Measurements from ENCODE around the gene ALPK3.
"Not testable (repeated sequence)": the region's sequence is repeated elsewhere in the genome, so short reads cannot be mapped to it uniquely, and the experiment has no call there.

Gene ALPK3

GRCh38 chr15:84826369-84826823, 9.2 kb downstream of the ALPK3 start:
- DNase-seq = no peak

- DNase-seq = no peak
Measured at GRCh38 chr15:84827246-84827645, 10.1 kb downstream of the ALPK3 start.

- no peak for DNase-seq
Measured at GRCh38 chr15:84828086-84828908, 11.1 kb downstream of the ALPK3 start.

- no peak for DNase-seq
Measured at GRCh38 chr15:84829428-84829827, 12.3 kb downstream of the ALPK3 start.

GRCh38 chr15:84830036-84830435, 12.9 kb downstream of the ALPK3 start:
- no peak for DNase-seq

- DNase-seq = no peak
Measured at GRCh38 chr15:84831028-84831427, 13.9 kb downstream of the ALPK3 start.

- DNase-seq = no peak
Measured at GRCh38 chr15:84831613-84832012, 14.5 kb downstream of the ALPK3 start.

GRCh38 chr15:84832448-84833040, 15.4 kb downstream of the ALPK3 start:
- DNase-seq = no peak

- no peak for DNase-seq
Measured at GRCh38 chr15:84833447-84834228, 16.5 kb downstream of the ALPK3 start.

- DNase-seq = no peak
Measured at GRCh38 chr15:84834229-84834955, 17.2 kb downstream of the ALPK3 start.

- DNase-seq = no peak
Measured at GRCh38 chr15:84834969-84835368, 17.8 kb downstream of the ALPK3 start.

- no peak for DNase-seq
Measured at GRCh38 chr15:84835661-84836337, 18.6 kb downstream of the ALPK3 start.

- no peak for DNase-seq
Measured at GRCh38 chr15:84836844-84837243, 19.7 kb downstream of the ALPK3 start.

- no peak for DNase-seq
Measured at GRCh38 chr15:84839714-84840113, 22.6 kb downstream of the ALPK3 start.

GRCh38 chr15:84840255-84840654, 23.1 kb downstream of the ALPK3 start:
- no peak for DNase-seq

GRCh38 chr15:84840741-84841429, 23.7 kb downstream of the ALPK3 start:
- DNase-seq = no peak

GRCh38 chr15:84842781-84843180, 25.6 kb downstream of the ALPK3 start:
- no peak for DNase-seq

GRCh38 chr15:84844964-84845363, 27.8 kb downstream of the ALPK3 start:
- no peak for DNase-seq

GRCh38 chr15:84845631-84846030, 28.5 kb downstream of the ALPK3 start:
- DNase-seq = not testable (repeated sequence)

GRCh38 chr15:84846269-84846668, 29.1 kb downstream of the ALPK3 start:
- DNase-seq = no peak

- no peak for DNase-seq
Measured at GRCh38 chr15:84847382-84847781, 30.2 kb downstream of the ALPK3 start.

- no peak for DNase-seq
Measured at GRCh38 chr15:84852212-84852611, 35.1 kb downstream of the ALPK3 start.

Measured in NCI-H345 (cell line).